GM21360 (cell line): ENCODE measurements around the gene RBMX.

Source experiments
- ATAC-seq: cut with Tn5 transposase; IDR thresholded peaks from one replicate; pipeline ENCODE4 v1.9.1; 2021; ENCODE audit warnings: mild to moderate bottlenecking, moderate library complexity; ENCODE audit not compliant: unreplicated experiment

The RBMX gene

DNA sequence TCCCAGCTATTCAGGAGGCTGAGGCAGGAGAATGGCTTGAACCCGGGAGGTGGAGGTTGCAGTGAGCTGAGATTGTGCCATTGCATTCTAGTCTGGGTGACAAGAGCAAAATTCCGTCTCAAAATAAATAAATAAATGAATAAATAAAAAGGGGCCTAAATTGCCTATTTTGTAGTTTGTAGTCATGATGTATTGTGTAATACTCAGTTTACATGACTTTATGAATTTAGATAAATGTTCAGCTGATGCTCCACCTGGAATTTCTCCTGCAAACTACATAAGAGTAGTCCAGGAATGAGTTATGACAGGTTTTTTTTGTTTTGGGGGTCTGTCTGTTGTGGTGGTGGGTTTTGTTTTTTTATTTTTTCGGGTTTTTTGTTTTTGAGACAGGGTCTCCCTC lies 31.1 kb downstream of the RBMX start:
- no peak for ATAC-seq

DNA sequence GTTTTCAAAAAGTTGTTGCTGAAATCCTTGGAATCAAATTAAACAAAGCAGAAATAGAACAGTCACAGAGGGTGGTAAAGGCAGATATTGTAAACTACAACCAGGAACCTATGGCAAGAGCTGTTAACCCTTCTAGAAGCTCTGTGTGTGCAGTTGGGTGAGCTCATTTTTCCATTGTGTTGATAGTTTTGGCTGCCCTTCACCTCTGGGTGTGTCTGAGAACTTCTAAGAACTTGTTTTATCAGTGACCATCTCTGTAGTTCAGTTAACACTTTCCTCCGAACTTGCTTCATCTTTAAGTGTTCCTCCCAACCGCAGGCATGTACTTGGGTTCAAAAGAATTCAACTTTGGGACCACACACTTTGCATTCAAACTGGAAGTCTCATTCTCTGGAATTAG lies 32.7 kb downstream of the RBMX start:
- ATAC-seq = no peak

DNA sequence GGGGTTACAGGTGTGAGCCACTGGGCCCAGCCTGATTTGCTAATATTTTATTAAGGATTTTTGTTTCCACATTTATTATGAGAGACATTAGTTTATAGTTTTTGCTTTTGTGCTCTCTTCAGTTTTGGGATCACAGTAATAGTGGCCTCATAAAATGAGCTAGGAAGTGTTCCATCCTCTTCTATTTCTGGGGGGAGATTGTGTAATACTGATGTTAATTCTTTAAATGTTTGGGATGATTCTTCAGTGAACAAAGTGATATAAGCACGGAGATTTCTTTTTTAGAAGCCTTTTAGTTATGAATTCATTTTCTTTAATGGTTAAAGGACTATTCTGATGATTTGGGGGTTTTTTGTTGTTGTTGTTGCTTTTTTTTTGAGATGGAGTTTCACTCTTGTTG lies 41.3 kb downstream of the RBMX start:
- ATAC-seq = no peak

DNA sequence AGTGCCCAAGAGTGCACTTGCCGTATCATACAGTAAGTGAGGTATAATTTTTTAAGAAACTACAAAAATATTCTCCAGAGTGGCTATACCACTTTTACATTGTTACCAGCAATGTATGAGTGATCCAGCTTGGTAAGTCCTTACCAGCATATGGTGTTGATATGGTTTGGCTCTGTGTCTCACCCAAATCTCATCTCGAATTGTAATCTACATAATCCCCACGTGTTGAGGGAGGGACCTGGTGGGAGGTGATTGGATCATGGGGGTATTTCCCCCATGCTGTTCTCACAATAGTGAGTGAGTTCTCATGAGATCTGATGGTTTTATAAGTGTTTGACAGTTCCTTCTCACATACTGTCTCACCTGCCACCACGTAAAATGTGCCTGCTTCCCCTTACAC lies 44.8 kb downstream of the RBMX start:
- no peak for ATAC-seq

DNA sequence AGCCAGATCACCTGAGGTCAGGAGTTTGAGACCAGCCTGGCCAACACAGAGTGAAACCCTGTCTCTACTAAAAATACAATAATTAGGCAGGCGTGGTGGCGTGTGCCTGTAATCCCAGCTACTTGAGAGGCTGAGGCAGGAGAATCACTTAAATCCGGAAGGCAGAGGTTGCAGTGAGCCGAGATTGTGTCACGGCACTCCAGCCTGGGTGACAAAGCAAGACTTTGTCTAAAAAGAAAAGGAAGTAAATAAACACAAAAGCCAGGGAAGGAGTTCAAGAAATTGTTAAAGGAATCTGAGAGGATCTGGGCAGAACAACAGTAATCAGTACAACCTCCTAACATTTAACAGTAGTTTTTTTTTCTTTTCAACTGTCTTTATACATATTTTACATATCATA lies 51.1 kb downstream of the RBMX start:
- no peak for ATAC-seq

DNA sequence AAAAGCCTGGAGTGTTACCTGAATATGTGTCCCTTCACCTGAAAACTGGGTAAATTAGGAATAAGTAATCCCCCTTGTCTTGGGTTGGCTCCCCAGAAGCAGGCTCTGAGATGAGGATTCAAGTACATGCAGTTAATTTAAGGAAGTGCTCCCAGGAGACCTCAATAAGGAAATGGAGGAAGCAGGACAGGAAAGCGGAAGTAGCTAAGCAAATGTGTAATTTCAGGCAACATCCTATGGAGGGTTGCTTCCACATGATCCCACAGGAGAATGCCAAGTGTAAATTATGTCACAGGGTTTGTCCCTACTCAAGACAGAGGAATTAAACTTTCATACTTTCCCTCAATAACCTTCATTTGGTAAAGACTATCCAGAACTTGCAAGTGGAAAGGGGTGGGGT lies 51.7 kb downstream of the RBMX start:
- ATAC-seq = no peak

DNA sequence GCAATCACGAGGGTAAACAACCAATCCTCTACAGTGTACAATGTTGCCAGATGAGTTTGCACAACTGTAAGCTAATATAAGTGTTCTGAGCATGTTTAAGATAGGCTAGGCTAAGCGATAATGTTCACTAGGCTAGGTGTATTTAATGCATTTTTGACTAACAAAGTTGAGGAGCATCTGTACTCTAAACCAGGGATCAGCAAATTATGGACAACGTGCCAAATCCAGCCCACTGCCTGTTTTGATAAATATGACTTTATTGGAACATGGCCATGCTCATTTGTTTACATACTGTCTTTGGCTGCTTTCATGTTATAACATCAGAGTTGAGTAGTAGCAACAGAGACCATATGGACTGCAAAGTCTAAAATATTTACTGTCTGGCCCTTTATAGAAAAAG lies 53.5 kb downstream of the RBMX start:
- ATAC-seq = no peak

DNA sequence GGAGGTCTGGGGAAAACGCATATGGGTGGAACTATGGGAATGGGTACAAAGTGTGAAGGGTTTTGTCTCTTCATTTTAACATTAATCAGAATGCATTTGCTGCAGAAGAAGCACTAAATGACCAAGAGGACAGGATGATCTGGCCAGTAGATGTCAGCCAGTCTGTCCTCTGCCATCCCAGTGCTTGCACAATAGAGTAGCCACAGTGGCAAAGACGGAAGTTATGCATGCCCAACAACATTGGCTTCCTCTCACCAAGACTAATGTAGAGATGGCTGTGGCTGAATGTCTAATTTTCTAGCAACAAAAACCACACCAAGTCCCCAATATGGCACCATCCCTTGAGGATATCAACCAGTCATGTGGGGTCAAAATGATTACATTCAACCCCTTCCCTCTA lies 54.8 kb downstream of the RBMX start:
- no peak for ATAC-seq
